GM08714 (cell line): Measurements from ENCODE around the gene ELF5.

ENCODE experiments used
- H3K4me3 ChIP-seq: fragments of 200-500 bp; sonication (Bioruptor generic); 2 replicates; pipeline ENCODE4 v1.5.1; 2014; ENCODE audit warnings: mild to moderate bottlenecking, low read length, inconsistent platforms
- ZNF274 ChIP-seq: IDR thresholded peaks from 2 replicates; pipeline ENCODE4 v1.6.1; 2012; ENCODE audit warnings: mild to moderate bottlenecking, low read depth, low read length

ELF5 gene

GRCh38 chr11:34509336-34509876 is 4.2 kb downstream of the ELF5 start:
- TF ChIP-seq ZNF274 = no peak
- no peak overlapping the region for H3K4me3 ChIP-seq

GRCh38 chr11:34508524-34508923 is 5.1 kb downstream of the ELF5 start:
- TF ChIP-seq ZNF274 = no peak
- no peak overlapping the region for H3K4me3 ChIP-seq

GRCh38 chr11:34507610-34508009 is 6.0 kb downstream of the ELF5 start:
- TF ChIP-seq ZNF274 = no peak
- no peak overlapping the region for H3K4me3 ChIP-seq

GRCh38 chr11:34507156-34507555 is 6.4 kb downstream of the ELF5 start:
- no peak overlapping the region for H3K4me3 ChIP-seq
- TF ChIP-seq ZNF274 = no peak

GRCh38 chr11:34505874-34506273 is 7.7 kb downstream of the ELF5 start:
- no peak overlapping the region for H3K4me3 ChIP-seq

GRCh38 chr11:34502949-34503348 is 10.6 kb downstream of the ELF5 start:
- no peak for TF ChIP-seq ZNF274
- H3K4me3 ChIP-seq = no peak overlapping the region

More at GRCh38 chr11:34505874-34506273, 7.7 kb downstream of the ELF5 start:
- TF ChIP-seq ZNF274 = no peak

GRCh38 chr11:34501949-34502348 is 11.6 kb downstream of the ELF5 start:
- TF ChIP-seq ZNF274 = no peak

GRCh38 chr11:34501500-34501899 is 12.1 kb downstream of the ELF5 start:
- TF ChIP-seq ZNF274 = no peak

More at GRCh38 chr11:34501949-34502348, 11.6 kb downstream of the ELF5 start:
- H3K4me3 ChIP-seq = no peak overlapping the region

GRCh38 chr11:34499719-34500500 is 13.7 kb downstream of the ELF5 start:
- no peak overlapping the region for H3K4me3 ChIP-seq
- no peak for TF ChIP-seq ZNF274

More at GRCh38 chr11:34501500-34501899, 12.1 kb downstream of the ELF5 start:
- H3K4me3 ChIP-seq = no peak overlapping the region

GRCh38 chr11:34495724-34496377 is 17.7 kb downstream of the ELF5 start:
- TF ChIP-seq ZNF274 = no peak

GRCh38 chr11:34495239-34495723 is 18.3 kb downstream of the ELF5 start:
- no peak for TF ChIP-seq ZNF274
- H3K4me3 ChIP-seq = no peak overlapping the region

More at GRCh38 chr11:34495724-34496377, 17.7 kb downstream of the ELF5 start:
- H3K4me3 ChIP-seq = no peak overlapping the region

GRCh38 chr11:34493926-34494595 is 19.5 kb downstream of the ELF5 start:
- TF ChIP-seq ZNF274 = no peak
- no peak overlapping the region for H3K4me3 ChIP-seq

- no peak for TF ChIP-seq ZNF274
These were observed 20.1 kb downstream of the ELF5 start for GRCh38 chr11:34493468-34493867.

GRCh38 chr11:34492806-34493414 is 20.7 kb downstream of the ELF5 start:
- H3K4me3 ChIP-seq = no peak overlapping the region
- TF ChIP-seq ZNF274 = no peak

More at GRCh38 chr11:34493468-34493867, 20.1 kb downstream of the ELF5 start:
- no peak overlapping the region for H3K4me3 ChIP-seq
